GM18502 (cell line): ENCODE results near the gene NELFB.

Experiments
- ATAC-seq: cut with Tn5 transposase; IDR thresholded peaks from one replicate; pipeline ENCODE4 v1.9.1; 2021; ENCODE audit warnings: mild to moderate bottlenecking; ENCODE audit not compliant: unreplicated experiment, poor library complexity

NELFB gene

DNA sequence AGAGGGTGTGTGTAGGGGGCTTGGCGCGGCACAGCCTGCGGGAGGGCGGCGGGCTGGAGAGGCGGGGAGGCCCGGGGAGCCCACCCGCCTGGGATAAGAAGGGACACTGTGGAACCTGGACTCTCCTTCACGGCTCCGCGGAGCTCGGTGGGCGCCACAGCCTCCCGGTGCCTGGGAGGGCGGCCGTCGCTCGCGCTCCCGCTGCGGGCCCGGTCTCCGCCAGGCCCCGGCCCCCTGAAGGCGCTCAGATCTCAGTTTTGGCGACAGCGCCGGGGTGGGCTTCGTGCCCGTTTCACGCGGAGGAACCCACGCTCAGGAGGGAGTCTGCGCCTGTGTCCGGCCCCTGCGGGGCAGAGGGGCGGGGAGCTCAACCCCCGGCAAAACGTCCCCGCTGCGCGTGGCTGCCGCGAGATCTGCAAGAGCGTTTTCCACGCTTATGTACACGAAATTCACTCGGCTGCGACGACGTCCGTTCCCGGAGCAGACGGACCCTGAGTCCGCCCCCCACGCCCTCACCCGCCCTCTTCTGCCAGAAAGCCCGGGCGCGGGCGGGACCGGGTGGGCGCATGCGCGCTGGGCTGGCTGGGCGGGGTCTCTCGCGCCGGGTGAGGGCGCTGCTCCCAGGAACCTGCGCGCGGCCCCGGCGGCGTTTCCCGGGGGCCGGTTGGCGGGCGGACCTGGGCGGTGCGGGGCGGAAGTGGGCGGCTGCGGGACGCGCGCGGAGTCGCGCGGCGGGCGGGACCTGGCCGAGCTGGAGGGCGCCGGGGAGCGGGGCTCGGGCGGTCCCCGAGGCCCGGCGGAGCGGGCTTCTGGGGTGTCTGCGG, at the start of gene NELFB:
TSS of gene NELFB (plus strand) at position 704 of the 824 bp plus-strand sequence.
- peak; percentile 80 for ATAC-seq

DNA sequence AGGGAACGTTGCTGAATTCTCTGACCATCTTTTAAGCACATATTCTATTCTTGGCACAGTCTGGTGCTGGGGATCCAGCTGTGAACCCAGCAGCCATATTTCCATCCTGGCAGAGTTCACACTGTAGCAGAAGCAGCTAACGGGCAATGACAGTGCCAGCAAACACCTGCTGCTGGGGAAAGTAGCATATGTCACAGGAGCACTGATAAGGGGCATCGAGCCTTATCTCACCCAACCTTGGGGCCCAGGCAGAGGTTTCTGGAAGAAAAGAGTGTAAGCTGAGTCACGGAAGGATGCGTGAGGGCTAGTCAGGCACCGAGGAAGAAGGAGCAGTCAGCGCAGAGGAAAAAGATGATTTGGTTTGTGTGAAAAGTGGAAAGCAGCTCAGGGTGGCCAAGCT, 48.5 kb upstream of the NELFB start:
- no peak for ATAC-seq

DNA sequence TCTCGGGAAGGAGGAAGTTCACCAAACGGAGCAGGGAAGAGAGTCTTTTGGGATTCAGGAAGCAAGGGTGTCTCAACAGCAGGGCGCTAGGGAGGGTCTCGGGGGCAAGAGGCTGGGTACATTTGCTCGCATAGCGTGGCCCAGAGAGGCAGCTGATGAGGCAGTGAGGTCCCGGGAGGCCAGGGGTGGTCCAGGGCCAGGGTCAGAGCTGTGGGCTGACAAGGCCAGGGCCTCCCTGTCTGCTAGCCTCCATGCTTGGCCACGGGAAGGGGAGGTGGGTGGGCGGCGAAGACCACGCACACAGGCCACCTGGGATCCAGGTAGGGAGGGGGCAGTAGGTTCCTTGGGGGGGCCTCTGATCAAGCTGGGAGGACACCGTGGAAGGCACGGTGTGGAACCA, 43.6 kb upstream of the NELFB start:
- no peak for ATAC-seq

DNA sequence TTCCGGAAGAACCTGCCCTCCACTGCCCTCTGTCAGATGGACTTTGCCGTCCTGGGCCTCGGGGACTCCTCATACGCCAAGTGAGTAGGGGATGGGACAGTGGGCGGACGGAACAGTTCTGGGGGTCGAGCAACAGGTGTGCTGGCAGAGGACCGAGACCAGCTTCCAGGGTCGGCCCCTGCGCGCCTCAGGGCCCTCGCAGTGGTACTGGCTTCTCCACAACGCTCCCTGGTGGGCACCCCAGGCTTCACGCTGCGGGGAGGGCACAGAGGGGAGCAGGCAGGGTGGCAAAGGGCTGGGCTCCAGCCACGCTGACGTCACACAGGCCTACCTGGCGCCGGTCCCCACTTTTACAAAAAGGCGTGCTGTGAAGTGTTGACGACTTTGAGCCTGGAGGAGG, 42.6 kb upstream of the NELFB start:
- ATAC-seq = no peak

DNA sequence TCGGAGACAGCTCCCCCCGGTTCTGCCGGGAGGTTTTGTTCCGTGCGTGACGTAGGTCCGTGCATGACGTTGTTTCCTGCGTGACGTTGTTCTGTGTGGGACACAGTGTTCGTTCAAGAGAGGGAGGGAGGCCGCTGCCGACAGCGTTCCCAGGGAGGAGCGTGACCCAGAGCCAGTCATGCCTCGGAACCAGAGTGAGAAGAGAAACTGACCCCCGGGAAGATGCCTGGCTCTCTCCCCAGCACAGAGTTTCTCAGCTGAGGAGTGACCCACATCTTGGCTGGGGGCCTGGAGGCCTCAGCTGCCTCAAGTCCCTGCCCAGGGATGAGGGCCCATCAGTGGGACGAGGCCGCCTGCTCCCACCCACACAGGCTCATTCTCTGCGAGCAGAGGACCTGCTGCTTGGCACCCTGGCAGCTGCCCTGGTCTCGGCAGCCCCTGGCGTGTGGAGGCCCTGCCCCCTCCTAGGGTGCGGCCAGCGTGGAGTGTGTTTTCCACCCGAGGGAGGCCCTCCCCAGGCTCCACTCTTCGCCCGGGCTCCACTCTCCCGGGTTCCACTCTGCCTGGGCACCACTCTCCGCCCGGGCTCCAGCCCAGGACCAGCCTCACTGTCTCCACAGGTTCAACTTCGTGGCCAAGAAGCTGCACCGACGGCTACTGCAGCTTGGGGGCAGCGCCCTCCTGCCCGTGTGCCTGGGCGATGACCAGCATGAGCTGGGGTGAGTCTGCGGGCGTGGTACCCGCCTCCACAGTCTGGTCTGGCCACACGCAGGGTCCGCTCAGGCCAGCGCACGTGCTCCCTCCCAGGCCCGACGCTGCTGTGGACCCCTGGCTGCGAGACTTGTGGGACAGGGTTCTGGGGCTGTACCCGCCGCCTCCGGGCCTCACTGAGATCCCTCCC, 41.7 kb upstream of the NELFB start:
- ATAC-seq = no peak

DNA sequence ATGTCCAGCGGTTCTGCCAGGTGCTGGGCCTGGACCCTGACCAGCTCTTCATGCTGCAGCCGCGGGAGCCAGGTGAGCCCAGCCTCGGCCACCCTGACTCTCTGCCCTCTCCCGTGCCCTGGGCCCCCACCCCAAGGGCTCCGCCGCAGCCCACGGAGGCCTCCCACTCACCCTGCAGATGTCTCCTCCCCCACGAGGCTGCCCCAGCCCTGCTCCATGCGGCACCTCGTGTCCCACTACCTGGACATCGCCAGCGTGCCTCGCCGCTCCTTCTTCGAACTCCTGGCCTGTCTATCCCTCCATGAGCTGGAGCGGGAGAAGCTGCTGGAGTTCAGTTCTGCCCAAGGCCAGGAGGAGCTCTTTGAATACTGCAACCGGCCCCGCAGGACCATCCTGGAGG, 40.5 kb upstream of the NELFB start:
- no peak for ATAC-seq

DNA sequence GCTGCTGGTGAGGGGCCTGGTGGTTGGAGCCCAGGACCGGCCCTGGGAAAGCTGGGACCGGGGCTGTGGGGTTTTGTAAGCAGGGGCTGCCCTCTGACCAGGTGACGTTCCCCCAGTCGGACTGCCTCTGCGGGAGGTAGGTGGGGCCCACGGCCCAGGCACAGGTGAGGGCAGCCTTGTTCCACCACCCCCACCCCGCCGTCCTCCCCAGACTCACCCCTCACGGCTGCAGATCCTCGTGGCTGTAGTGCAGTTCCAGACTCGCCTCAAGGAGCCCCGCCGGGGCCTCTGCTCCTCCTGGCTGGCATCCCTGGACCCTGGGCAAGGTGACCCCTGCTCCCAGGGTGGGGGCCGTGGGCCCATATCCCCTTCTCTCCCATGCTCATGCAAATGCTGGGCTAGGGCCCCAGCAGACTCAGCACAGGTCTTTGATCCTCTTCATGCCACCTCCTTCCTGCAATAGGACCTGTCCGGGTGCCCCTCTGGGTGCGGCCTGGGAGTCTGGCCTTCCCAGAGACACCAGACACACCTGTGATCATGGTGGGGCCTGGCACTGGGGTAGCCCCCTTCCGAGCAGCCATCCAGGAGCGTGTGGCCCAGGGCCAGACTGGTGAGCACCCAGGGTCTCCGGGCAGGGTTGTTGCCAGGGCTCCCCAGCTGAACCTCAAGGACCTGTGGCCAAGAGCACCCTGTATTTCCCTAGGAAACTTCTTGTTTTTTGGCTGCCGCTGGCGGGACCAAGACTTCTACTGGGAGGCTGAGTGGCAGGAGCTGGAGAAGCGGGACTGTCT, 39.7 kb upstream of the NELFB start:
- ATAC-seq = no peak

DNA sequence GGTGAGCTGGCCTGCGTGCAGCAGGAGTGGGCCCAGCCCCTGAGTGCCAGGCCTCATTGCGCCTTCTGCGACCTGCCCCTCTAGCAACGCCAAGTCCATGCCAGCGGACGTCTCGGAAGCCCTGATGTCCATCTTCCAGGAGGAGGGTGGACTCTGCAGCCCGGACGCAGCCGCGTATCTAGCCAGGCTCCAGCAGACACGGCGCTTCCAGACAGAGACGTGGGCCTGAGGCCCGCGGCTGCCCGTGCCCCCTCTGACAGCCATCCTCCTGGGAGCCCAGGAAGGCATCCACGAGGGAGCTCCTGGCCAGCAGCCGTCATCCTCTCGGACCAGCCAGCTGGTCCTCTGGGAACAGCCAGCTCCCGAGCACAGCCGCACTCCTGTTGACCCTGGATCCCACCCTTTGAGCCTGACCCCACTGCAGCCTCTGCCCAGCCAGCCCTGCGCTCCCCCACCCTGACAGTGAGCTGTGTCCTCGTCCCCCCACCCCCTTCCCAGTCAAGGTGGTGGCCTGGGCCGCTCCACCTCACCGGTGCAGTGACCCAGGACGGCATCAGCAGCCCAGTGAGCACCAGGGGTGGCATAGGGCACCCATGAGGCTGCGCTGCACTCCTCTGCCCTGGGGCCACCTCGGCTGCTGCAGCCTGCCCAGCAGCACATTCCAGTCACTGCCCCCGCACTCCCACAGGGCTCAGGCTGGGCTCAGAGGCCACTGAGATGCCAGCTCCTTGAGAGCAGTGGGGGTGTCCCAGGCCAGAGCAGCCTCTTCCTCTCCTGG, 38.8 kb upstream of the NELFB start:
- ATAC-seq = no peak

DNA sequence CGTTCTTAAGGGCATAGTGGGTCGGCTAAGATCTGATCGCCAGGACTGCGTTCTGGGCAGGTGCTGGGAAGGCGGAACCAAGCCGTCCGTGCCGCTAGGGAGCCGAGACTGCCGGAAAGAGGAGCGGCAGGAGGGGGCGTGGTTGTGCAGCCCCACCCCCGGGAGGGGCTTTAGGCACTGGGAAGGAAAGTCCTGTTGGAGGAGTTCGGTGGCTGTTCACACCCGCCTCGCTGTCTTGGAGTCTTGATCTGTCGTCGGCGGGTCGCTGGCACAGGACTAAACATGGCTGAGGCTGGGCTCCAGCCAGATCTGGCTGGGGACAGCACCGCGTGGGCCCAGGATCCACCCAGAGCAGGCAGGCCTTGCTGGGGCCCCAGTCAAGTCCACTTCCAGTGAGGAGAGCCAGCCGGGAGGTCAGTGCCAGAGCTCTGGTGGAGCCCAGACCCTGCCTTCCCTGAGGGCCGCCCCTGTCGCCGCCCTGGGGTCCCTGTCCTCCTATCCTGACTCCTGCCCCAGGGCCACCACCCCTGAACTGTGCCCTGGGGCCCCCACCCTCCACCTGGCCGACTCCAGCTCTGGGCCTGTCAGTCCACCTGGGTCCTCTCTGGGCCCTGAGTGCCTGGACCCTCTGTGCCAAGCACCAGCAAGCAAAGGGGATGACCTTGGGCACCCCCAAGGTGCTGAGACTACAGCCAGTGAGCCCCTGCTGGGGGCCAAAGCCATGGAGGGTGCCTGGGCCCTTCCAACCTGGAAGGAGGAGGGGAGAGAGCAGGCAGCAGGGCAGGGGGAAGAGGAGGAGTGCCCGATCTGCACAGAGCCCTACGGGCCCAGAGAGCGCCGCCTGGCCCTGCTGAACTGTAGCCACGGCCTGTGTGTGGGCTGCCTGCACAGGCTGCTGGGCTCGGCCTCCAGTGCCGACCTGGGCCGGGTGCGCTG, 37.6 kb upstream of the NELFB start:
- ATAC-seq = no peak

DNA sequence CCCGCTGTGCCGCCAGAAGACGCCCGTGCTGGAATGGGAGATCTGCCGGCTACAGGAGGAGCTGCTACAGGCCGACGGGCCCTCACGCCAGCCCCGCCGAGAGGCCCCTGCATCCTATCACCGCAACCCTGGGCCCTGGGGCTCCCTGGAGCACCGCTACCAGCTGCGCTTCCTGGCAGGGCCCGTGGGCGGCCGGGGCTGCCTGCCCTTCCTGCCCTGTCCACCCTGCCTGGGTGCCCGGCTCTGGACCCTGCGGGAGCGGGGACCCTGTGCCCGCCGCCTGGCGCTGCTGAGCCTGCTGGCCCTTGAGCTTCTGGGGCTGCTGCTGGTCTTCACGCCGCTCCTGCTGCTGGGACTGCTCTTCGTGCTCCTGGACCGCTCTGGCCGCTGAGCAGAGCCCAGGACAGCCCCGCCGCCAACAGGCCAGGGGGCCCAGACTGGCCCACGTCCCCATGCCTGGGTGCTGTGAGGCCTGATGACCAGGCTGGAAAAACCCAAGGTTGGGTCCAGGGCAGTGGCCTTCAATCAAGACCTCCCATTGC, 36.8 kb upstream of the NELFB start:
- no peak for ATAC-seq

DNA sequence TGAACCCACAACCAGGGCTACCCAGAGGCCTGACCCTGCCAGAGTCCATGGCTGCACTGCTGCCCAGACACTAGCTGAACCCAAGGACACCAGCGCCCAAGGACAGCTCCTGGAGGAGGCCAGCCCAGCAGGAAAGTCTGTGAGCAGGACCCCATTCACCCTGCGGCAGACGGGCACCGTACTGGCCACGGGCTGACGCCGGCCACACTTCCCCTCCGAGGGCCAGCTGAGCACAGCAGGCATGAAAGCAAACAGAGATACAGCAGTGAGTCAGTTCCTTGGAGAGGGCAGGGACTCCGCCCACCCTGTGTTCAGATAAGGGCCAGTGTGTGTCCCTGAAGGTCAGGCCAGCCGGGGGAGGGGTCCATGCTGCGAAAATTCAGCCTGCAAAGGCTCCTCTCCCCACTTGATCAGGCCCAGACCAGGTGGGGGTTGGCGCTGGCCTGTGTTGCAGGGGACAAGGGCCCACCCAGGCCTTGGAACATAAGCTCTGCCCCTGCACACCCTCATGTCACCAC, 36.3 kb upstream of the NELFB start:
- no peak for ATAC-seq

DNA sequence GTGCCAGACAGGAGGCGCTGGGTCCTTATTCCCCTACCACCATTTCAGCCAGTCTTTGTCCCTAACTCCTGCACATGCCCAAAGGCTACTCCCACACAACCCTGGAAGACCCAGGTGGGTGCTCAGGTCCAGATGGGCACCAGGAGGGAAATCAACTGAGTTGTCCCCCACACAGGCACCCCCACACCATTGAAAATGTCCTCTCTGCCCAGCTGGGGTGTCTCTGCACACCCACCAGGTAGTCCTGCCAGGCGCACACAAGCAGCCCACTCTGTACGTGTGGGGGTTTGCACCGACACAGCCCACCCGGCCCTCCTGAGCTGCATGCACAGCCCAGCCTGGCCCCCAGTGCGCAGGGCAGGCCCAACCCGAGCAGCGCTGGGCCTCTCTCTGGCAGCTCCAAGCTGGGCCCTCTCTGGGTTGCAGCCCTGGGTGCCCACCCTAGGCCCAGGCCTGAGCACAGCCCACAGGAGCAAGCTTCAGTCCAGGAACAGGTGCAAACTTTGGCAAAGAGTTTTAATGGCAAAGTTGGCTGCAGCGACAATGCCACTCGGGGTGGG, 35.3 kb upstream of the NELFB start:
- no peak for ATAC-seq

DNA sequence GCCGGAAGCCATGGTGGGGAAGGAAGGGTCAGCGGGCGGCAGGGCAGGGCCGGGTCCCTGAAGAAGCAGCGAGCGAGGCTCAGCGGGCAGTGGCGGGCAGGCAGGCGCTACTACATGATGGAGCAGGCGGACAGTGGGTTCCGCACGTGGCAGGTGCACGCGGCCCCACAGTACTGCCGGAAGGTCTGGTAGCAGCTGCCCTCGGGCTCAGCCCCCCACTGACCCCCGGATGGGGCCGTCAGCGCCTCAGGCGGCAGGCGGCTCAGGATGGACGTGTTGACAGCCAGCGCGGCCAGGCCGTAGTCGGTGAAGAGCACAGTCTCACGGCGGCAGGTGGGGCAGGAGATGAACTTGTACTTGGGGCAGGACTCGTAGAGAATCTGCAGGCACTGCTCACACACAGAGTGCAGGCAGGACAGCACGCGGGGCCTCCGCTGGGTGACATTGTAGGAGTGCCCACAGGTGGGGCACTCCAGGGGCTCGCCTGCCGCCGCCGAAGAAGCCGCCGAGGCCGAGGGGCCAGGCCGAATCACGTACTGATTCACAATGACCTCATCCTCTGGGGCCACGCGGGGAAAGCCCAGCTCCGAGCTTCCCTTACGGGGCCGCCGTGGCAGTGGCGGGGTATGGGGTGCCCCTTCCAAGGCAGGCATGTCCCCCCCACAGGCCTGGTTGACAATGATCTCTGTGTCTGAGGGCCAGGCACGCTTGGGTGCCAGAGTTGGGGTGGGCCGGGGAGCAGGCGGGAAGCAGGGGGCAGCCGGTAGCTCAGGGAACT, 34.6 kb upstream of the NELFB start:
- ATAC-seq = no peak

DNA sequence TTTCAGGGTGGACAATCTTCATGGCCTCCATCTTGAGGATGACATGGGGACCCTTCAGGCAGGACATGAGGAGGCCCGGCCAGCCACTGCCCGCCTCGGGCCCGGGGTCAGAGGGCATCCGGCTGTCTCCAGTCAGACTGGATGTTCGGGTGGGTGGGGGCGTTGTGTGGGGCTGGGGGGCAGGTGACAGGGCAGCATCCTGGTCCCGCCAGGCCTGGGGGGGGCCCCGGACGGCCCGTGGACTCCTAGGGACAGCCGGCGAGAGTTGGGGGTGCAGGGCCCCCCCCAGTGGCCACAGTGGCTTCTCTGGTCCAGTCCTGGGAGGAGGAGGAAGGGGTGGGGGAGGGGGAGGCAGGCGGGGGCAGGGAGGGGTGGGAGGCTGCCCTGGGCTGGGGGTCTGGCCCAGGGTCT, 34.0 kb upstream of the NELFB start:
- no peak for ATAC-seq

DNA sequence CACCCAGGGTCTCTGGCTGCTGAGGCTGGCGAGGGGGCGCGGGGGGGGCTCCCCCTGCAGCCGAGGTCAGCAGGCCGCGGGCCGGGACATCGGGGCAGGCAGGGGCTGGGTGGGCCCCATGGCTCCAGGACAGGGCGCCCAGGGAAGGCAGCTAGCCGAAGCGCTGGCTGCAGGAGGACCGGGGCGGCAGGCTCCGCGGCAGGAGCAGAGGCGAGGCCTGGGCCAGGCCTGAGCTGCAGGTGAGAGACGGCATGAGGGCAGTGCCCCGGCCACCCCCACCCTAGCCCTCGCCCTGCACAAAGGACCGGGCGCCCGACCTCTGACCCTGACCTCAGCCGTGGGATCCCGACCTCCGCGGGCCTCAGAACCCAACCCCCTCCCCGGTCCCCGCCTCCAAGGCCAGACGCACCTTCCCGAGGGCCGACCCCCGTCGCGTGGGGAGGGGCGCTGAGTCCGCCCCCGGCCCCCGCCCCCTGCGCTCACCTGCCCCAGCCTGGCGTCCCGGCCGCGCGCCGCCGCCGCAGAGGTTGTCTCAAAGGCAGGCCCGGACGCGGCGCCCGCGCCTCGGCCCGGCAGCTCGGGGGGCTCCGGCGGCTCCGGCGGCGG, 33.5 kb upstream of the NELFB start:
- ATAC-seq = no peak

DNA sequence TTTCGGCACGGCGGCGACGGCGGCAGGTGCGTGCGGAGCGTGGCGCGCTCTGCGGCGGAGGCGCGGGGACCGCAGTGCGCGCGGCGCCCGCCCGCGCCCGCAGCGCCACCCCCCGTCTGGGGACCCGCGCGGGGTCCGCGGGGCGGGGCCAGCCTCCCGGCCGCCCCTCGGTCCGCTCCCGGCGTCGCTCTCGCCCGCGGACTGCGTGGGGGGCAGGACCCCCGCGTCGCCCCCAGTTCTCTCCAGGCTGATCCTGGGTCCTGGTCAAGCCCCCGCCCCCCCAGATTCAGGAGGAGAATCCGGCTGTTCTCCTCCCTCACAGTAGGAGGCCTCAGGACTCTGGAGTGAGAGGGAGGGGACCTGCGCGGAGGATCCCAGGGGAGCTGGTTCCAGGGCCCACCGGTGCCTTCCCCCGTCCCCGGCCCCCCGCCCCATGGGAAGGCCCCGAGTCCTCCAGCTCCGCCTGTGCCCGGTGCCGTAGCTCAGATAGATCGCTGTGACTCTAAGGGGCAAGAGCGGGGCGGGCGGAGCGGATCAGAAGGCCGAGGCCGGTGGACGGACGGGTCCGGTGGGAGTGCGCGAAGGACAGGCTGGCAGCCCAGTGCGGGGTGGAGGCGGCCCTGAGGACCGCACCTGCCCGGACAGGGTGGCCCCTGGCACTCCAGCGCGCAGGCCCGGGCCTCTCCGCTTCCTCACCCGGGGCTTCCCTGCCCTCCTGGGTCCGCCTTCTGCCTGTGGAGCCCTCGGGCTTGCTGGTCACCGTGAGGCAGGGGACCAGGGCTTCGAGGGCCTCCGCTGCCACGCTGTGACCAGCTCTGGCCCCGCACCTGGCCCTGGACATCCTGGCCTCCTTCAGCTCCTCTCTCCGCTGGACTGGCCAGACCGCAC, 32.7 kb upstream of the NELFB start, which contains the start of gene RNF208:
TSS of gene RNF208 (minus strand) at position 51 of the 888 bp plus-strand sequence. CDS start 1,028 bp downstream, outside the sequence.
- ATAC-seq = no peak
